ENCODE results near the gene RMC1. TPM values are rescaled to one million over a fixed set of nuclear protein-coding genes. Genes with fewer than 3 reads are reported as not detected.
"Not testable (repeated sequence)": the region's sequence is repeated elsewhere in the genome, so short reads cannot be mapped to it uniquely, and the experiment has no call there.

Gene RMC1
- total RNA-seq, 2 experiments from 2014 or later = 28.7 to 29.8 TPM

DNA sequence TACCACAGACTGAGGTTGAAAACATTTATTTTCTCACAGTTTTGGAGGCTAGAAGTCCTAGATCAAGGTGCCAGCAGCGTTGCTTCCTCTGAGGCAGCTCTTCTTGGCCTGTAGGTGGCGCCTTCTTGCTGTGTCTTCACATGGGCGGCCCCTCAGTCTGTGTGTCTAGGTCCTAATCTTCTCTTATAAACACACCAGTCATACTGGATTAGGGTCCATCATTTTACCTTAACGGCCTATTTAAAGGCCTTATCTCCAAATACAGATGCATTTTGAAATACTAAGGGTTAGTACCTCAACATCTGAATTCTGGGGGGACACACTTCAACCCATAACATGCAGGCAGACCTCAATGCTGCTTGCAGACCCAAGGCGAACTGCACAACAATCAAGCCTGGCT is 4.4 kb upstream of the RMC1 start:
- H3K4me1 Mint-ChIP-seq = peaks cover 16% of the 10 kb centered on the region
- H3K9me3 Mint-ChIP-seq (ENCODE audit: low read depth) = no peaks in the 10 kb centered on the region
- CTCF ChIA-PET = interaction anchor here (0.6 to 4.3 kb wide), 30 partner anchors 9 to 1797 kb away, joined by 3 to 22 read pairs (median 5); partner anchors contain the start of gene RIOK3
- no peak overlapping the region for H3K27ac Mint-ChIP-seq
- POLR2A ChIA-PET = interaction anchor here (0.6 to 0.7 kb wide), 3 partner anchors 49 to 86 kb away, joined by 3 to 5 read pairs (median 4); no protein-coding TSS in a partner anchor
- no peaks in the 10 kb centered on the region for H3K36me3 Mint-ChIP-seq (ENCODE audit: low read depth)
- intact Hi-C loops (cut with DNase I, micrococcal nuclease) = loop anchor here (1.0 to 2.0 kb wide), 4 partner anchors 87 to 314 kb away; partner anchors contain the start of gene NPC1 (in 1 of the 2)
- peak; percentile 60 for ATAC-seq
- peak; percentile 86 for DNase-seq
- H3K27me3 Mint-ChIP-seq = no peaks in the 10 kb centered on the region
- no peak overlapping the region for H3K4me3 Mint-ChIP-seq

DNA sequence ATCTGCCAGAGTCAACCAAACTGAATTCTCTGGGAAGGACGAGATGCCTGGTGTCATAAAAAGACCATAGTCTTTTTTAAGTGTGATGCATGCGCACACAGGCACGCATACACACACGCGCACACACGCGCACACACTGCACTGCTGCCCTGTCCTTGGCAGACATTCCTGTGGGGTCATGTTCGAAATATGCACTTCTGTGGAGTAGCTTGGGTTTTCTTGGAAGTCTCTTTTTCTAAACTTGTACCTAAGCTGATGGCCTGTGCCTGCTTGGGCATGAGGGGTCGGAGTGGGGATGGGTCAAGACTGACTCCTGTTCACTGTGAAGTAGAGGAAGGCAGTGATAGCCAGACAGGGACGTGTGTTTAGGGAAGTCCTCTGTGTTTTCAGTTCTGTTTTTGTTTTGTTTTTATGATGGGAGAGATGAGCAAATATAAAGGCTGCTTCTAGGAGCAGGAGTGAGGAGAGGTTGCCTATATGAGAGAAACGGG is 4.0 kb upstream of the RMC1 start:
- ChIA-PET CTCF (interaction anchor here (0.6 to 4.3 kb wide), 15 partner anchors 9 to 422 kb away, joined by 3 to 22 read pairs (median 5); no protein-coding TSS in a partner anchor), POLR2A (no interaction called here)
- no peak for DNase-seq
- Mint-ChIP-seq H3K4me3 (no peak overlapping the region), H3K4me1 (peaks cover 18% of the 10 kb centered on the region), H3K27ac (no peak overlapping the region), H3K36me3 (ENCODE audit: low read depth) (no peaks in the 10 kb centered on the region), H3K27me3 (no peaks in the 10 kb centered on the region), H3K9me3 (ENCODE audit: low read depth) (no peaks in the 10 kb centered on the region)
- intact Hi-C loops (cut with DNase I, micrococcal nuclease) = loop anchor here (1.0 to 2.0 kb wide), 3 partner anchors 87 to 313 kb away; partner anchors contain the start of gene NPC1 (in 1 of the 2)
- ATAC-seq = no peak

DNA sequence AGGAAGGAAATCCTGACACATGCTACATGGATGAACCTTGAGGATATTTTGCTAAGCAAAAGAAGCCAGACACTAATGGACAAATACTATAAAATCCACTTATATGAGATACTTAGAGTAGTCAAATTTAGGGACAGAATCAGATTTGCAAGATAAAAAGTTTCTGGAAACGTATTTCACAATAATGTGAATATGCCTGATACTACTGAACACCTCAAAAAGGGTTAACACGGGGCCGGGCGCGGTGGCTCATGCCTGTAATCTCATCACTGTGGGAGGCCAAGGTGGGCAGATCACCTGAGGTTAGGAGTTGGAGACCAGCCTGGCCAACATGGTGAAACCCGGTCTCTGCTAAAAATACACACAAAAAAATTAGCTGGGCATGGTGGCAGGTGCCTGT is 1.7 kb upstream of the RMC1 start:
- no peak for DNase-seq
- no peak overlapping the region for H3K27ac Mint-ChIP-seq
- POLR2A ChIA-PET = no interaction called here
- intact Hi-C loops (cut with DNase I, micrococcal nuclease) = loop anchor here (2.0 to 10.0 kb wide), 4 partner anchors 173 to 567 kb away; partner anchors contain the start of gene TTC39C (in 1 of the 2)
- peaks cover 35% of the 10 kb centered on the region for H3K4me1 Mint-ChIP-seq
- H3K4me3 Mint-ChIP-seq = no peak overlapping the region
- H3K27me3 Mint-ChIP-seq = no peaks in the 10 kb centered on the region
- peaks cover 8% of the 10 kb centered on the region for H3K36me3 Mint-ChIP-seq (ENCODE audit: low read depth)
- CTCF ChIA-PET = interaction anchor here (0.9 to 1.8 kb wide), 5 partner anchors 13 to 560 kb away, joined by 3 to 7 read pairs (median 4); no protein-coding TSS in a partner anchor
- ATAC-seq = no peak
- H3K9me3 Mint-ChIP-seq (ENCODE audit: low read depth) = no peaks in the 10 kb centered on the region

DNA sequence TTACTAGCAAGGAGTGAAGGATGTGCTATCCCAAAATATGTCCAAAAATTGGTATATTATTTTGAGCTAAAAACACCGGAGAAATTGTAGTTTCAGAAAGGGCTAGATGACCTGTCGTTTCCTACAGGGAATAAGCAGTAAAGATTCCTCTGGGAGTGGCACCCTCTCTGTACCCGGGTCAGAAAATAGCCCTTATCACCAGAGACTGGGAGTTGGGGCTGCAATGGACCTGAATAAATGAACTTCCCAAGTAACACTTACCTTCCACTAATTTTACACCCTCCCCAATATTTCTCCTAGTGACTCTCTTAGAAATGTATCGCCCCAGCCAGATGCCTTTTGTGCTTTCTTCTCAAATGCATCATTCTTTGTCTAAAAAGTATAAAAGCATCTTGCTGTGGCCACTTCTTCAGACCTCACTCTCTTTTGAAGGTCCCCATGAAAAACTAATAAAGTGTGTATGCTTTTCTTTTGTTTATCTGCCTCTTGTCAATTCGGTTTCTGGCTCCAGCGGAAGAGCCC is 734 bp upstream of the RMC1 start:
- Mint-ChIP-seq H3K27me3 (no peaks in the 10 kb centered on the region), H3K4me3 (peak overlapping the region; percentile 94), H3K4me1 (peaks cover 41% of the 10 kb centered on the region), H3K27ac (peak overlapping the region; percentile 94), H3K36me3 (ENCODE audit: low read depth) (peaks cover 11% of the 10 kb centered on the region), H3K9me3 (ENCODE audit: low read depth) (no peaks in the 10 kb centered on the region)
- POLR2A ChIA-PET = interaction anchor here (0.6 kb wide), 1 partner anchor 29 kb away, joined by 3 read pairs; no protein-coding TSS in a partner anchor
- ATAC-seq (no peak), DNase-seq (no peak)
- CTCF ChIA-PET = interaction anchor here (0.8 to 1.8 kb wide), 4 partner anchors 14 to 80 kb away, joined by 3 to 7 read pairs (median 4); no protein-coding TSS in a partner anchor
- intact Hi-C loops (cut with DNase I, micrococcal nuclease) = loop anchor here (1.0 to 10.0 kb wide), 9 partner anchors 14 to 568 kb away; partner anchors contain the start of genes NPC1 (in 2 of the 2), RIOK3 (in 2 of the 2) and TTC39C (in 1 of the 2)

DNA sequence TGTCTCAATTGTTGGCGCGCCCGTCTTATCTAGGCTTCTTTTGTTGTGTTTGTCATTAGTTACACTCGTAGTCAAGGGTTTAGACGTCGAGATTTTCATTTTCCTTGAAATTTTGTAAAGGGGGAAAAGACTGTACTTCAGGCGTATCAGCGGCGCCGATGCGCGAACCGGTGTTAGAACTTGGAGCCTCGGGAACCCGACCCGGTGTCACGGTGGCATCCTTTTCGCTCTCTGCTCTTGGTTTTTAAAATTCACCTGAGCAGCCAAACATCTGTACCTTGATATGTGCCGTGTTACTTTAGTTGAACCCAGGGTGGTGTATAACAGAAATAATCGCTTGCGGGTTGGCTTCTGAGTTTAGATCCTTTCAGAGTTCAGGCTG is 643 bp downstream of the RMC1 start:
- Mint-ChIP-seq H3K27me3 (no peaks in the 10 kb centered on the region), H3K4me3 (peak overlapping the region; percentile 94), H3K9me3 (ENCODE audit: low read depth) (no peaks in the 10 kb centered on the region), H3K36me3 (ENCODE audit: low read depth) (peaks cover 19% of the 10 kb centered on the region), H3K27ac (peak overlapping the region; percentile 72), H3K4me1 (peaks cover 36% of the 10 kb centered on the region)
- ATAC-seq = no peak
- ChIA-PET POLR2A (no interaction called here), CTCF (interaction anchor here (0.6 to 4.0 kb wide), 3 partner anchors 9 to 531 kb away, joined by 3 to 40 read pairs (median 3); no protein-coding TSS in a partner anchor)
- intact Hi-C loops (cut with DNase I, micrococcal nuclease) = loop anchor here (1.0 to 10.0 kb wide), 9 partner anchors 16 to 569 kb away; partner anchors contain the start of genes NPC1 (in 2 of the 2), RIOK3 (in 2 of the 2) and TTC39C (in 1 of the 2)
- peak; percentile 40 for DNase-seq

DNA sequence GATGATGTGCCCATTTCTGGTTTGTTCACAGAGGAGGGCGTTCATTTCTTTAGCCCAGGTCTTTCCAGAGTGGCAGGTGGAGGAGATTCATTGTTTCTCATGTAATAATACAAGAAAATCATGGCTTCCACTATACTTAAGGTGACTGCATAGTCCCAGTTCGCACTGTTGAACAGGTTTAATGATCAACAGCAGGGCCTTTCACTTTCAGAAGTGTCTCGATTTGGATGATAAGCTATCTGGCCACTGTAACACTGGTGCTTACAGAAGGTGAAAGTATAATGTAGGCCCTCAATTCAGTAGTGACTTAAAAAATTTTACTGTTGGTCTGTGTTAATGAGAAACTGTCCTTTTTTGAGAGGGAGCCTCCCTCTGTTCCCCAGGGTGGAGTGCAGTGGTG is 1.4 kb downstream of the RMC1 start:
- H3K4me3 Mint-ChIP-seq = peak overlapping the region; percentile 94
- no peaks in the 10 kb centered on the region for H3K9me3 Mint-ChIP-seq (ENCODE audit: low read depth)
- peaks cover 19% of the 10 kb centered on the region for H3K36me3 Mint-ChIP-seq (ENCODE audit: low read depth)
- CTCF ChIA-PET = interaction anchor here (0.8 to 4.0 kb wide), 7 partner anchors 8 to 76 kb away, joined by 3 to 40 read pairs (median 3); no protein-coding TSS in a partner anchor
- POLR2A ChIA-PET = no interaction called here
- peaks cover 34% of the 10 kb centered on the region for H3K4me1 Mint-ChIP-seq
- H3K27ac Mint-ChIP-seq = peak overlapping the region; percentile 72
- peak; percentile 41 for ATAC-seq
- intact Hi-C loops (cut with DNase I, micrococcal nuclease) = loop anchor here in 1 of 2 experiments (1.0 to 10.0 kb wide), 2 partner anchors 373 to 510 kb away; partner anchors contain the start of gene TTC39C
- peak; percentile 9 for DNase-seq
- no peaks in the 10 kb centered on the region for H3K27me3 Mint-ChIP-seq

DNA sequence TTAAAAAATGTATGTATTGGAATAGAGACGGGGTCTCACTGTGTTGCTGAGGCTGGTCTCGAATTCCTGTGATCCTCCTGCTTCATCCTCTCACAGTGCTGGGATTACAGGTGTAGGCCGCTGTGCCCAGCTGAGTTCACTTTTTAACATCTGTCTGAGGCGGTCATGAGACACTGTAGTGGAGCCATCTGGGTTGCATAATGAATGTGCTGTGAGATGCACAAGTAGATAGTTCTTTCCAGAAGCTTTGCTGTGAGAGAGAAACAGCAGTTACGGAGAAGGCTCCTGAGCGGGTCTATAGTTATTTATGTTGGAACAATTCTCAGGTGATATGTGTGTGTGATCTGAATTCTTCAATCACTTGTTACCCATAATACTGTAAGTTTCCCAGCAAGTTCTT is 3.1 kb downstream of the RMC1 start:
- no peak for DNase-seq
- Mint-ChIP-seq H3K4me3 (no peak overlapping the region), H3K27ac (peak overlapping the region; percentile 26), H3K4me1 (peaks cover 34% of the 10 kb centered on the region), H3K27me3 (no peaks in the 10 kb centered on the region), H3K9me3 (ENCODE audit: low read depth) (no peaks in the 10 kb centered on the region), H3K36me3 (ENCODE audit: low read depth) (peaks cover 32% of the 10 kb centered on the region)
- ChIA-PET CTCF (interaction anchor here (0.9 to 4.0 kb wide), 3 partner anchors 10 to 34 kb away, joined by 3 to 40 read pairs (median 4); no protein-coding TSS in a partner anchor), POLR2A (no interaction called here)
- intact Hi-C loops (cut with DNase I, micrococcal nuclease) = loop anchor here in 1 of 2 experiments (10.0 kb wide), 1 partner anchor 508 kb away; the partner anchor contains the start of gene TTC39C
- no peak for ATAC-seq

DNA sequence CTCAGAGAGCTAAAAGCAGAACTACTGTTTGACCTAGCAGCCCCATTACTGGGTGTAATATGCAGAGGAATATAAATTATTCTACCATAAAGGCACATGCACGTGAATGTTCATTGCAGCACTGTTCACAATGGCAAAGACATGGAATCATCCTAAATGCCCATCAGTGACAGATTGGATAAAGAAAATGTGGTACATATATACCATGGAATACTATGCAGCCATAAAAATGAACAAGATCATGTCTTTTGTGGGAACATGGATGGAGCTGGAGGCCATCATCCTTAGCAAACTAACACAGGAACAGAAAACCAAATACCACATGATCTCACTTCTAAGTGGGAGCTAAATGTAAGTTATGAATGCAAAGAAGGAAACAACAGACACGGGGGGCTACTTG is 7.6 kb downstream of the RMC1 start:
- DNase-seq; H3K4me3 Mint-ChIP-seq; H3K27me3 Mint-ChIP-seq; H3K9me3 Mint-ChIP-seq (ENCODE audit: low read depth); POLR2A ChIA-PET; CTCF ChIA-PET; ATAC-seq: not testable (repeated sequence)
- peaks cover 44% of the 10 kb centered on the region for H3K36me3 Mint-ChIP-seq (ENCODE audit: low read depth)
- intact Hi-C loops (cut with DNase I, micrococcal nuclease) = loop anchor here in 1 of 2 experiments (10.0 kb wide), 1 partner anchor 194 kb away; no protein-coding TSS in a partner anchor
- H3K4me1 Mint-ChIP-seq = peaks cover 18% of the 10 kb centered on the region
- peak overlapping the region; percentile 33 for H3K27ac Mint-ChIP-seq

DNA sequence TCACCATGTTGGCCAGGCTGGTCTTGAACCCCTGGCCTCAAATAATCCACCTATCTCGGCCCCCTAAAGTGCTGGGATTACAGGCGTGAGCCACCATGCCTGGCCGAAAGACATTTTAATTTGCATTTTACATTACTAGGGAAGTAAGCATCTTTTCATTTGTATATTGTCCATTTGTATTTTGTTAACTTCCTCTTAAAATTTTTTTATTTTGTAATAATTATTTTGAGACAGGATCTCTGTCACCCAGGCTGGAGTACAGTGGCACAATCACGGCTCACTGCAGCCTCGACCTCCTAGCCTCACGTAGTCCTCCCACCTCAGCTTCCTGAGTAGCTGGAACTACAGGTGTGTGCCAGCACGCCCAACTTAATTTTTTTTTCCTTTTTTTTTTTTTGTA is 8.9 kb downstream of the RMC1 start:
- ATAC-seq; H3K4me3 Mint-ChIP-seq; H3K9me3 Mint-ChIP-seq (ENCODE audit: low read depth); POLR2A ChIA-PET; DNase-seq; H3K27me3 Mint-ChIP-seq: not testable (repeated sequence)
- peaks cover 14% of the 10 kb centered on the region for H3K4me1 Mint-ChIP-seq
- CTCF ChIA-PET = interaction anchor here (0.6 to 2.1 kb wide), 5 partner anchors 9 to 100 kb away, joined by 3 to 11 read pairs (median 4); no protein-coding TSS in a partner anchor
- H3K36me3 Mint-ChIP-seq (ENCODE audit: low read depth) = peaks cover 44% of the 10 kb centered on the region
- peak overlapping the region; percentile 52 for H3K27ac Mint-ChIP-seq
- intact Hi-C loops (cut with DNase I, micrococcal nuclease) = loop anchor here in 1 of 2 experiments (10.0 kb wide), 1 partner anchor 193 kb away; no protein-coding TSS in a partner anchor

DNA sequence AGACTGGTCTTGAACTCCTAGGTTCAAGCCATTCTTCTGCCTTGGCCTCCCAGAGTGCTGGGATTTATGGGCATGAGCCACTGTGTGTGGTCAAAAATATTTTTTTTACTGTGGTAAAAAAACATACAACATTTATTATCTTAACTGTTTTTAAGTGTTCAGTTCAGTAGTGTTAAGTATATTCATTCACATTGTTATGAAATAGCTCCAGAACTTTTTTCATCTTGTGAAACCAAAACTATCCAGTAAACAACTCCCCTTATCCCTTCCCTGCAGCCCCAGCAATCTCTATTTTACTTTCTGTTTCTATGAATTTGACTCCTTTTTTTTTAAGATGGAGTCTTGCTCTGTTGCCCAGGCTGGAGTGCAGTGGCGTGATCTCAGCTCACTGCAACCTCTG is 9.3 kb downstream of the RMC1 start:
- H3K36me3 Mint-ChIP-seq (ENCODE audit: low read depth) = peaks cover 46% of the 10 kb centered on the region
- DNase-seq (no peak), ATAC-seq (peak; percentile 24)
- no peaks in the 10 kb centered on the region for H3K9me3 Mint-ChIP-seq (ENCODE audit: low read depth)
- ChIA-PET POLR2A (no interaction called here), CTCF (interaction anchor here (0.6 to 2.1 kb wide), 6 partner anchors 8 to 101 kb away, joined by 3 to 11 read pairs (median 4); no protein-coding TSS in a partner anchor)
- H3K4me3 Mint-ChIP-seq = no peak overlapping the region
- peak overlapping the region; percentile 52 for H3K27ac Mint-ChIP-seq
- peaks cover 11% of the 10 kb centered on the region for H3K4me1 Mint-ChIP-seq
- no peaks in the 10 kb centered on the region for H3K27me3 Mint-ChIP-seq
- intact Hi-C loops (cut with DNase I, micrococcal nuclease) = loop anchor here in 1 of 2 experiments (10.0 kb wide), 1 partner anchor 192 kb away; no protein-coding TSS in a partner anchor

Data from activated CD4-positive, alpha-beta T cell treated with anti-CD3 and anti-CD28 coated beads for 36 hours (primary cell).